Islet precursor cell (in vitro differentiated cells): ENCODE measurements around the gene YAP1.
A peak's percentile ranks its signal among the peaks of the same experiment; 100 is the strongest.

Source experiments
- DNase-seq: peaks from one replicate; pipeline ENCODE4 v3.0.0-alpha.2; 2018

YAP1 gene

GRCh38 chr11:102117472-102118113 is 7.3 kb downstream of the YAP1 start:
- DNase-seq, result no peak

GRCh38 chr11:102118937-102119336 is 8.7 kb downstream of the YAP1 start:
- no peak for DNase-seq

GRCh38 chr11:102119997-102120396 is 9.8 kb downstream of the YAP1 start:
- no peak for DNase-seq

- no peak for DNase-seq
These were observed 10.3 kb downstream of the YAP1 start for GRCh38 chr11:102120437-102120973.

- no peak for DNase-seq
These were observed 11.1 kb downstream of the YAP1 start for GRCh38 chr11:102121329-102121728.

- no peak for DNase-seq
These were observed 24.4 kb downstream of the YAP1 start for GRCh38 chr11:102134597-102134996.

GRCh38 chr11:102135256-102135655 is 25.0 kb downstream of the YAP1 start:
- DNase-seq, result no peak

- peak; percentile 67 for DNase-seq
These were observed 28.0 kb downstream of the YAP1 start for GRCh38 chr11:102138223-102138622.

- DNase-seq, result no peak
These were observed 28.4 kb downstream of the YAP1 start for GRCh38 chr11:102138670-102139069.

GRCh38 chr11:102139081-102139498 is 28.8 kb downstream of the YAP1 start:
- DNase-seq, result peak; percentile 84

GRCh38 chr11:102142333-102142732 is 32.1 kb downstream of the YAP1 start:
- no peak for DNase-seq

GRCh38 chr11:102143867-102144266 is 33.6 kb downstream of the YAP1 start:
- no peak for DNase-seq

GRCh38 chr11:102144357-102145355 is 34.4 kb downstream of the YAP1 start:
- no peak for DNase-seq

- DNase-seq, result no peak
These were observed 36.8 kb downstream of the YAP1 start for GRCh38 chr11:102147015-102147414.

GRCh38 chr11:102147632-102148031 is 37.4 kb downstream of the YAP1 start:
- DNase-seq, result no peak

GRCh38 chr11:102148059-102148458 is 37.8 kb downstream of the YAP1 start:
- DNase-seq, result no peak

GRCh38 chr11:102151784-102152525 is 41.7 kb downstream of the YAP1 start:
- DNase-seq, result no peak

- DNase-seq, result no peak
These were observed 42.8 kb downstream of the YAP1 start for GRCh38 chr11:102153082-102153481.

- DNase-seq, result no peak
These were observed 44.6 kb downstream of the YAP1 start for GRCh38 chr11:102154806-102155205.

GRCh38 chr11:102155676-102156075 is 45.4 kb downstream of the YAP1 start:
- DNase-seq, result peak; percentile 54

GRCh38 chr11:102157219-102157618 is 47.0 kb downstream of the YAP1 start:
- DNase-seq, result no peak

GRCh38 chr11:102158164-102158735 is 48.0 kb downstream of the YAP1 start:
- no peak for DNase-seq

- DNase-seq, result no peak
These were observed 53.1 kb downstream of the YAP1 start for GRCh38 chr11:102163368-102163767.
